SU-DHL-6 (cell line): ENCODE results near the gene ARPC4.
"Not testable (repeated sequence)": the region's sequence is repeated elsewhere in the genome, so short reads cannot be mapped to it uniquely, and the experiment has no call there.

Experiments
- H2AFZ ChIP-seq: fragments of 200-600 bp; sonication (generic); 2 replicates; pipeline ENCODE4 v1.6.1; 2014; ENCODE audit warnings: low read depth, mild to moderate bottlenecking, moderate library complexity, mixed read lengths, antibody characterized with exemption, low read length; ENCODE audit not compliant: severe bottlenecking
- H3F3A ChIP-seq: fragments of 200-600 bp; shearing (Covaris generic); 2 replicates; pipeline ENCODE4 v1.6.0; 2016; ENCODE audit warnings: antibody characterized with exemption, mild to moderate bottlenecking; ENCODE audit not compliant: insufficient read depth
- H3K27ac ChIP-seq: fragments of 200-600 bp; sonication (generic); 2 replicates; pipeline ENCODE4 v1.5.1; 2016; ENCODE audit warnings: low read depth, mild to moderate bottlenecking, low read length, moderate library complexity, mixed read lengths
- H3K27me3 ChIP-seq: fragments of 200-600 bp; sonication (generic), shearing (Covaris generic); 2 replicates; pipeline ENCODE4 v1.6.0; 2014; ENCODE audit warnings: mild to moderate bottlenecking, low read length
- H3K36me3 ChIP-seq: fragments of 200-600 bp; sonication (generic); 2 replicates; pipeline ENCODE4 v1.6.1; 2014; ENCODE audit warnings: mild to moderate bottlenecking, low read length, mixed read lengths
- H3K4me2 ChIP-seq: fragments of 300-600, 200-600 bp; shearing (Covaris generic), sonication (generic); 2 replicates; pipeline ENCODE4 v1.6.0; 2014; ENCODE audit warnings: low read length, low read depth, mild to moderate bottlenecking; ENCODE audit not compliant: poor library complexity, severe bottlenecking
- H3K4me3 ChIP-seq: fragments of 200-600 bp; sonication (generic); 2 replicates; pipeline ENCODE4 v1.5.1; 2014; ENCODE audit warnings: antibody characterized with exemption, low read length, mild to moderate bottlenecking, mixed read lengths; ENCODE audit not compliant: insufficient read depth, poor library complexity, severe bottlenecking
- H3K79me2 ChIP-seq: fragments of 200-600 bp; sonication (generic); 2 replicates; pipeline ENCODE4 v1.6.1; 2014; ENCODE audit warnings: mild to moderate bottlenecking, low read length, moderate library complexity; ENCODE audit not compliant: insufficient read depth
- H3K9ac ChIP-seq: fragments of 200-600 bp; sonication (generic); 2 replicates; pipeline ENCODE4 v1.7.0; 2014; ENCODE audit warnings: mild to moderate bottlenecking, low read length
- H3K9me2 ChIP-seq: fragments of 200-600 bp; sonication (generic); replicated peaks from 2 replicates; pipeline ENCODE4 v1.6.1; 2014; ENCODE audit warnings: low read length; ENCODE audit not compliant: insufficient read depth
- H3K9me3 ChIP-seq: fragments of 200-600 bp; sonication (generic); 2 replicates; pipeline ENCODE4 v1.6.1; 2014; ENCODE audit warnings: low read length, mixed read lengths; ENCODE audit not compliant: insufficient read depth
- H4K20me1 ChIP-seq: fragments of 200-600 bp; sonication (generic); 2 replicates; pipeline ENCODE4 v1.6.1; 2014; ENCODE audit warnings: low read depth, mild to moderate bottlenecking, antibody characterized with exemption, low read length, moderate library complexity, mixed read lengths
- EZH2phosphoT487 ChIP-seq: fragments of 200-600 bp; sonication (generic), shearing (Covaris generic); conservative IDR thresholded peaks from 2 replicates; pipeline ENCODE4 v1.6.1; 2018; ENCODE audit warnings: mild to moderate bottlenecking, antibody characterized with exemption, low read length, moderate library complexity, mixed read lengths
- TF ChIP-seq, protein P1 (sequence below): fragments of 200-600 bp; sonication (generic); IDR thresholded peaks from one replicate; pipeline ENCODE4 v1.5.1; 2017; ENCODE audit warnings: antibody characterized with exemption, mild to moderate bottlenecking, low read length, moderate library complexity; ENCODE audit not compliant: insufficient read depth, poor library complexity, severe bottlenecking

The ARPC4 gene

GRCh38 chr3:9846931-9847488, 54.1 kb downstream of the ARPC4 start:
- H3K4me2 ChIP-seq: no peak overlapping the region
- no peaks in the 10 kb centered on the region for H4K20me1 ChIP-seq
- TF ChIP-seq EZH2phosphoT487: no peak
- TF ChIP-seq, protein P1, sequence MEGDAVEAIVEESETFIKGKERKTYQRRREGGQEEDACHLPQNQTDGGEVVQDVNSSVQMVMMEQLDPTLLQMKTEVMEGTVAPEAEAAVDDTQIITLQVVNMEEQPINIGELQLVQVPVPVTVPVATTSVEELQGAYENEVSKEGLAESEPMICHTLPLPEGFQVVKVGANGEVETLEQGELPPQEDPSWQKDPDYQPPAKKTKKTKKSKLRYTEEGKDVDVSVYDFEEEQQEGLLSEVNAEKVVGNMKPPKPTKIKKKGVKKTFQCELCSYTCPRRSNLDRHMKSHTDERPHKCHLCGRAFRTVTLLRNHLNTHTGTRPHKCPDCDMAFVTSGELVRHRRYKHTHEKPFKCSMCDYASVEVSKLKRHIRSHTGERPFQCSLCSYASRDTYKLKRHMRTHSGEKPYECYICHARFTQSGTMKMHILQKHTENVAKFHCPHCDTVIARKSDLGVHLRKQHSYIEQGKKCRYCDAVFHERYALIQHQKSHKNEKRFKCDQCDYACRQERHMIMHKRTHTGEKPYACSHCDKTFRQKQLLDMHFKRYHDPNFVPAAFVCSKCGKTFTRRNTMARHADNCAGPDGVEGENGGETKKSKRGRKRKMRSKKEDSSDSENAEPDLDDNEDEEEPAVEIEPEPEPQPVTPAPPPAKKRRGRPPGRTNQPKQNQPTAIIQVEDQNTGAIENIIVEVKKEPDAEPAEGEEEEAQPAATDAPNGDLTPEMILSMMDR: no peak
- no peaks in the 10 kb centered on the region for H3K9me3 ChIP-seq
- no peaks in the 10 kb centered on the region for H3K9me2 ChIP-seq
- H3F3A ChIP-seq: no peaks in the 10 kb centered on the region
- no peak overlapping the region for H2AFZ ChIP-seq
- H3K79me2 ChIP-seq: no peaks in the 10 kb centered on the region
- no peaks in the 10 kb centered on the region for H3K36me3 ChIP-seq
- no peak overlapping the region for H3K27ac ChIP-seq
- no peaks in the 10 kb centered on the region for H3K27me3 ChIP-seq
- H3K4me3 ChIP-seq: no peak overlapping the region
- no peak overlapping the region for H3K9ac ChIP-seq

- not testable (repeated sequence) for H3K4me3 ChIP-seq, H3K27me3 ChIP-seq, H2AFZ ChIP-seq, H3K27ac ChIP-seq, H3F3A ChIP-seq, H3K9me3 ChIP-seq, H3K9ac ChIP-seq, H3K4me2 ChIP-seq, H3K79me2 ChIP-seq, H4K20me1 ChIP-seq, H3K9me2 ChIP-seq, H3K36me3 ChIP-seq
These were observed 55.0 kb downstream of the ARPC4 start for GRCh38 chr3:9847870-9848269.

DNA sequence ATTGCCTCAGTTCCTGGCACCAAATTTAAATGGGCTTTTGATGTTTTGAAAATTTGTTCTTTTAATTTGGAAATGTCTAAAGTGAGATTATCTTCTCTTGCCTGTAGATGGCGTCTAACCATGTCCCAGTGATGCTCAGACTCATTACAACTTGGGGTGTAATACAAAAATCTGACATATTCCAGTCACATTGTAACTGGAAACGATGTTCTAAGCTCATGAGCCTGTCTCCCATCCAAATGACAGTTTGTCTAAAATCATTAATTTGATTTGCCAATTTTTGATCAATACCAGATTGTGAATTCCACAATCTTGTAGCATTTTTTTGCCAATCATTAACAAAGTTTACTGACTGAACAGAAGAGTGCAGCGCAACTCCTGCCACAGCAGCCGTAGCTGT, 56.0 kb downstream of the ARPC4 start:
- H2AFZ ChIP-seq, H3K9me3 ChIP-seq, H3K9ac ChIP-seq, H3F3A ChIP-seq, H3K4me2 ChIP-seq, H3K79me2 ChIP-seq, H3K27ac ChIP-seq, H4K20me1 ChIP-seq, H3K9me2 ChIP-seq, H3K4me3 ChIP-seq, H3K36me3 ChIP-seq, H3K27me3 ChIP-seq: not testable (repeated sequence)
- TF ChIP-seq, protein P1: peak; percentile 20

DNA sequence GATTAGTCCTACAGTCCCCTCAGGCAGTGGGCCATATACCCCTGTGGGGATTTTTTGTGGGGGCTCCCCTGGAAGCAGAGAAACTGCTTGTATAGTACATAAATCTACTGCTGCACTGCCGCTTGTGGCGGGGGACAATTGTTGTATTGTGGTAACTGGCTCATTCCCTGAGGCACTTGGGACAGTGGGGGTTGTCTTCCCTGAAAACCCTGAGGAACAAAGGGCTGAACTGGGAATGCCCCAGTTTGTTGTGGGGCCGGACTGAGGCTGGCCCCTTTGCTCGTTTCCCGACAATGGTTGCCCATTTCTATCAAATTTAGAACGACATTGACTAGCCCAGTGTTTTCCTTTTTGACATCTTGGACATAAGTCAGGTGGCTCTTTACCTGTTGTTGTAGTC, 58.5 kb downstream of the ARPC4 start:
- H3K36me3 ChIP-seq, H2AFZ ChIP-seq, H3K4me2 ChIP-seq, H3K9me2 ChIP-seq, H3K27ac ChIP-seq, H4K20me1 ChIP-seq, H3K79me2 ChIP-seq, H3K27me3 ChIP-seq, H3K4me3 ChIP-seq, H3K9ac ChIP-seq, H3K9me3 ChIP-seq, H3F3A ChIP-seq: not testable (repeated sequence)

- H3K27ac ChIP-seq, H3K9me3 ChIP-seq, H3K79me2 ChIP-seq, H3K27me3 ChIP-seq, H3K9me2 ChIP-seq, H3K9ac ChIP-seq, H3K4me2 ChIP-seq, H4K20me1 ChIP-seq, H3K4me3 ChIP-seq, H2AFZ ChIP-seq, H3K36me3 ChIP-seq, H3F3A ChIP-seq: not testable (repeated sequence)
These were observed 59.0 kb downstream of the ARPC4 start for GRCh38 chr3:9851926-9852325.
